WI38 (cell line): ENCODE data around the gene TMEM132D.

Experiments
- H3K4me3 ChIP-seq: 2 replicates; pipeline ENCODE4 v1.5.1; 2011; ENCODE audit warnings: low read depth, mild to moderate bottlenecking, control low read depth, low read length
- CTCF ChIP-seq: IDR thresholded peaks from 2 replicates; pipeline ENCODE4 v1.5.1; 2012; ENCODE audit warnings: low read depth, mild to moderate bottlenecking, control low read depth, low read length

TMEM132D gene

GRCh38 chr12:129074379-129074778 lies 829.4 kb downstream of the TMEM132D start:
- H3K4me3 ChIP-seq = no peak overlapping the region
- no peak for TF ChIP-seq CTCF

GRCh38 chr12:129073157-129073915 lies 830.5 kb downstream of the TMEM132D start:
- no peak for TF ChIP-seq CTCF
- no peak overlapping the region for H3K4me3 ChIP-seq

GRCh38 chr12:129071362-129071761 lies 832.5 kb downstream of the TMEM132D start:
- TF ChIP-seq CTCF = no peak
- H3K4me3 ChIP-seq = no peak overlapping the region

GRCh38 chr12:129069886-129070285 lies 833.9 kb downstream of the TMEM132D start:
- no peak overlapping the region for H3K4me3 ChIP-seq
- TF ChIP-seq CTCF = no peak

GRCh38 chr12:129068684-129069083 lies 835.1 kb downstream of the TMEM132D start:
- no peak overlapping the region for H3K4me3 ChIP-seq
- TF ChIP-seq CTCF = no peak

- no peak overlapping the region for H3K4me3 ChIP-seq
- no peak for TF ChIP-seq CTCF
Measured at GRCh38 chr12:129067491-129067890, 836.3 kb downstream of the TMEM132D start.

GRCh38 chr12:129064209-129064855 lies 839.5 kb downstream of the TMEM132D start:
- no peak for TF ChIP-seq CTCF
- H3K4me3 ChIP-seq = no peak overlapping the region
